GM19099 (cell line): ENCODE data around the gene CFAP97.

Experiments
- POLR2A ChIP-seq: IDR thresholded peaks from 3 replicates; pipeline ENCODE4 v1.6.1; 2011; ENCODE audit warnings: low read depth; ENCODE audit not compliant: insufficient read length; ENCODE audit errors: extremely low read depth

The CFAP97 gene

GRCh38 chr4:185203486-185204237, at the start of gene CFAP97:
Gene CFAP97 (minus strand): TSS chr4:185204000. CDS start chr4:185191196, 12,804 bp downstream.
- peak; percentile 74 for TF ChIP-seq POLR2A

- TF ChIP-seq POLR2A: no peak
These were observed 45.3 kb upstream of the CFAP97 start for GRCh38 chr4:185249105-185249504.

- no peak for TF ChIP-seq POLR2A
These were observed 44.7 kb upstream of the CFAP97 start for GRCh38 chr4:185248393-185249039.

GRCh38 chr4:185247151-185247550, 43.4 kb upstream of the CFAP97 start:
- TF ChIP-seq POLR2A: no peak

GRCh38 chr4:185246453-185246852, 42.7 kb upstream of the CFAP97 start:
- TF ChIP-seq POLR2A: no peak

- no peak for TF ChIP-seq POLR2A
These were observed 41.0 kb upstream of the CFAP97 start for GRCh38 chr4:185244763-185245162.

GRCh38 chr4:185243879-185244278, 40.1 kb upstream of the CFAP97 start:
- TF ChIP-seq POLR2A: no peak

- no peak for TF ChIP-seq POLR2A
These were observed 39.1 kb upstream of the CFAP97 start for GRCh38 chr4:185242749-185243533.

- TF ChIP-seq POLR2A: no peak
These were observed 35.0 kb upstream of the CFAP97 start for GRCh38 chr4:185238750-185239149.

- no peak for TF ChIP-seq POLR2A
These were observed 34.4 kb upstream of the CFAP97 start for GRCh38 chr4:185238215-185238681.

GRCh38 chr4:185237175-185237574, 33.4 kb upstream of the CFAP97 start:
- no peak for TF ChIP-seq POLR2A

GRCh38 chr4:185235843-185236503, 32.2 kb upstream of the CFAP97 start:
- TF ChIP-seq POLR2A: no peak

GRCh38 chr4:185235119-185235842, 31.5 kb upstream of the CFAP97 start:
- TF ChIP-seq POLR2A: no peak

- no peak for TF ChIP-seq POLR2A
These were observed 28.6 kb upstream of the CFAP97 start for GRCh38 chr4:185232370-185232769.

- no peak for TF ChIP-seq POLR2A
These were observed 25.4 kb upstream of the CFAP97 start for GRCh38 chr4:185229021-185229818.
